ENCODE data around the gene KCNJ10.

Gene KCNJ10

DNA sequence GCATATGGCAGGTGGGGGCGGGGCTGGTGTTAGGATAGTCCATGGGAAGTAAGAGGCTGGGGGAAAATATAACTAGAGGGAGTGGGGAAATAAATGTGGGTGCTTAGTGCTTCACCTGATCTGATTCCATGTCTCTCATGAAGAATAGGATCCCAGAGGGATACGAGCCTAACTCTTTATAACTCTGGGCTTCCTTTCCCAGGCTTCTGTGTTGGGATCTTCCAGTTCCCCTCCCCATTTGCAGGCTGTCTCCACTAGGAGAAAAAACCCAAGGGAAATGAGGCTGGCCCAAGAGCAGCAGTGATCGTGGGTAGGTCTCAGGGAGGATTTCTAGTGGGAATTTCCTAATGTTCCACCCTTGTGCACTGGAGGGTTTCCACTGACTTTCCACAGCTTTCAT lies 13.0 kb upstream of the KCNJ10 start:
- DNase-seq = no peak

DNA sequence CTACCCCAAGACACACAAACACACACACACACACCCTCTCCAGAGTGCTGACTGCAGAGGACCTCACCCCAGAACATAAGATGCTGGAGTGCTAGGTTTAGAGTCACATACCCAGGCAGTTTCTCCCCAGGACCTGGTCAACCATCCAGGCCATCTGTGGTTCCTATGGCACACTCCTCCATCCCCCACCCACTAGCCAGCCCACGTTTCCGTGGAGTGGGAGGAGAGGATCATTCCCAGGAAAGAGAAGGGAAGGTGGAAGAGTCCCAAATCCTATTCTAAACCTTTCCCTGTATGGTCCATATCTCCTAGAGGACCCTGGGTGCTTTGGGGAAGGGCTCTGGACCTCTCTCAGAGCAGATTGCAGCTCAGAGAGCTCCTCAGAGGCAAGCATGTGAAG lies 12.5 kb upstream of the KCNJ10 start:
- DNase-seq = no peak

- no peak for DNase-seq
Measured at GRCh38 chr1:160081261-160081936, 11.4 kb upstream of the KCNJ10 start, which contains the start of gene KCNJ9. Gene KCNJ9 (plus strand): TSS chr1:160081538. CDS start chr1:160084031, 2,493 bp downstream.

DNA sequence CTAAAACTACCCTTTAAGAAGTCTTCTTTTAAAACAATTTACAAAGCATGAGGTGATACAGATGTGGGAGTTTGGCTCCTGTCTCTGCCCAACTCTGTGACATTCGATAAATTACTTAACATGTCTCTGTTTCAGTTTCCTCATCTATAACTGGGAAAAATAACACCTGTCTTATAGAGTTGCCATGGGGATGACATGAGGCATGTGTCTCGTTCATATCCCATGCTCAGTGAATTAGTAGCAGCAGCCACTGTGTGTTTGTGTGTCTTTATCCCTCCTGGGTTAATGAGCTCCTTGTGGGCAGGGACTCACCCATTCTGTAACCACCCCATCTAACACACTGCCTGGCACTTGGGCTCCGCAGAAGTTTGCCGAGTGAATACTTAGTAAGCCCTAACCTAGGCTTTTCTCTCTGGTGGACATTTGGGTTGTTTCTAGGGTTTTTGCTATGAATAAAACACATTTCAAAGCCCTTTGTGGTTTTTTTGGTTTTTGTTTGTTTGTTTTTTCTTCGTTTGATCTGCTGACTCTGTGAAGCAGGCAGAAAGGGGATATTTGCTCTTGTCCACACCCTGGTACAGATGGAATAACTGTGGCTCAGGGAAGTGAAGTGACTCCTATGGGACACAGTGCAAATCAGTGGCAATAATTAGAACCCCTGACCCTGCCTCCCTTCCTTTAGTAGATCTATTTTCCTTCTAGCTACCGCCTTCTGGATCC lies 10.6 kb upstream of the KCNJ10 start:
- DNase-seq = no peak

DNA sequence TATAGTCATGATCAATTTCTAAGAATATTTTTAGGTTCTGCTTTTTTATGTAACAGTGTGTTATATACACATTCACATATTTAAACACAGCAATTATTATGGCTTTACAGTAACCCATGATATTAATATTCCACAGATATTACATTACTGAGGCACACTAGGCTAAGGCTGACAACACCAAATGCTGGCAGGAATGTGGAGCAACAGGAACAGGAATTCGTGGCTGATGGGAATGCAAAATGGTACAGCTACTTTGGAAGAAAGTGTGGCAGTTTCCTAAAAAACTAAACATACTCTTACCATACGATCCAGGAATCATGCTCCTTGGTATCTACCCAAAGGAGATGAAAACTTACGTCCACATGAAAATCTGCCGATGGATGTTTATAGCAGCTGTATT lies 9.5 kb upstream of the KCNJ10 start:
- DNase-seq = no peak

DNA sequence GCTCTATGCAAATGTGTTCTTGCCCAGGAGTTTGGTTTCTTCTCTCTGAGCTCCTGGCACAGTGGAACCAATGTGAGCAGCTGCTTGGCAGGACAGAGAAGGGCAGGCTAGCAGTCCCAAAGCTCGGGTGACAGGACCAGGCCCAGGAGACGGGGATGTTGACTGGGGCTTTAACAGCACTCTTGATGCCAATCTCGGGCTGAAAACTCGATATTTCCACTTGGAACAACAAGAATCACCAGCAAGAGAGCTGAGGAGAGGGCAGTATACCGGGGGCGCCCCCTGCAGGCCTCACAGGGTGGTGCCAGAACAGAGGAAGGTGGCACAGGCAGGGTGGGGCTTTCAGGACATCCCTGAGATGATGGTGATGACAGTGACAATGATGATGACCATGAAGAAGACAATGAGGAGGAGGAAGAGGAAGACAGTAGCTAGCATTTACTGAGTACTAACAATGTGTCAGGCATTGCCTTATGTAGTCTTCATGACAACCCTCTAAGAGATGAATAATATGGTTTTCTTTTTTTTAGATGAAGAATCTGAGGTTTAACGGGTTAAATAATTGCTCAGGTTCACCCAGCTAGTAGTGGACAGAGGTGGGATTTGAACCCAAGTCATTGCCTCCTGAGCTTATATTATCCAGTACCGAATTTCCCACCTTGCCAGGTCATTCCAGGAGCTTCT lies 8.7 kb upstream of the KCNJ10 start:
- no peak for DNase-seq

DNA sequence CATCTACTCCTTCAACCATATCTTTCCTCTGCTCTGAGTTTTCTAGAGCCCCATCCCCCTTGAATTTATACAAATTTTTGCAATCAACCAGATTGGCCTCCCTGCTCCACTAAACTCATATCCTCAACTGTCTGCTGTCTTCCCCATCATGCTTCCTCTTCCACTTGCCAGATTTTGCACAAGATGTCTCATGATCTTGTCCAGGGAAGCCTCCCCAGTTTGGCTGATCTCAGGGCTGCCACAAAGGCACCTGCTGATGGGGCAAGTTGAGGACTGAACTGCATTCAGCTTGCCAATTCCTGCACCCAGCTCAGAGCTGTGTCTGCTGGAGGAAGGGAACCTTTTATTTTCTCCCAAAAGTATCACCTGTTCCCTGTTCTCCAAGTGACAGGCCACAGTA lies 7.5 kb upstream of the KCNJ10 start:
- DNase-seq = no peak

- DNase-seq = no peak
Measured at GRCh38 chr1:160076295-160076694, 6.3 kb upstream of the KCNJ10 start.

- no peak for DNase-seq
Measured at GRCh38 chr1:160075836-160076235, 5.9 kb upstream of the KCNJ10 start.

GRCh38 chr1:160074865-160075264 lies 4.9 kb upstream of the KCNJ10 start:
- no peak for DNase-seq

DNA sequence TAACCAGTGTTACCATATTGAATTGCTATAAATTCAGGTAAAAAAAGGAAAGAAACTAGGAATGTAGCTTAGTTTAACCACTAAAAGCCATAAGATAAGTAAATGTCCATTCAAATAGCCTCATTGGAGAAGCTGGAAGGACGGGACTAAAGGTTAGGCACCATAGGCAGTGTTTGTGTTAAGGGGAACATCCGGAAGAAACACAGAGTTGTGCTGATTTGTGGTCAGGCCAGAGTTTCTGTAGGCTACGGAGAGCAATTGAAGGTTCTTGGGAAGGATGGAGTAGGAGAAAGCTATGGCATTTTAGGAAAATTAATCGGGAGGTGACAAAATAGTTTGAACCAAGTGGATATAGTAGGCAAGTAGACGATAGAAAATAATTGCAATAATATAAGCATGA lies 1.3 kb upstream of the KCNJ10 start:
- no peak for DNase-seq

DNA sequence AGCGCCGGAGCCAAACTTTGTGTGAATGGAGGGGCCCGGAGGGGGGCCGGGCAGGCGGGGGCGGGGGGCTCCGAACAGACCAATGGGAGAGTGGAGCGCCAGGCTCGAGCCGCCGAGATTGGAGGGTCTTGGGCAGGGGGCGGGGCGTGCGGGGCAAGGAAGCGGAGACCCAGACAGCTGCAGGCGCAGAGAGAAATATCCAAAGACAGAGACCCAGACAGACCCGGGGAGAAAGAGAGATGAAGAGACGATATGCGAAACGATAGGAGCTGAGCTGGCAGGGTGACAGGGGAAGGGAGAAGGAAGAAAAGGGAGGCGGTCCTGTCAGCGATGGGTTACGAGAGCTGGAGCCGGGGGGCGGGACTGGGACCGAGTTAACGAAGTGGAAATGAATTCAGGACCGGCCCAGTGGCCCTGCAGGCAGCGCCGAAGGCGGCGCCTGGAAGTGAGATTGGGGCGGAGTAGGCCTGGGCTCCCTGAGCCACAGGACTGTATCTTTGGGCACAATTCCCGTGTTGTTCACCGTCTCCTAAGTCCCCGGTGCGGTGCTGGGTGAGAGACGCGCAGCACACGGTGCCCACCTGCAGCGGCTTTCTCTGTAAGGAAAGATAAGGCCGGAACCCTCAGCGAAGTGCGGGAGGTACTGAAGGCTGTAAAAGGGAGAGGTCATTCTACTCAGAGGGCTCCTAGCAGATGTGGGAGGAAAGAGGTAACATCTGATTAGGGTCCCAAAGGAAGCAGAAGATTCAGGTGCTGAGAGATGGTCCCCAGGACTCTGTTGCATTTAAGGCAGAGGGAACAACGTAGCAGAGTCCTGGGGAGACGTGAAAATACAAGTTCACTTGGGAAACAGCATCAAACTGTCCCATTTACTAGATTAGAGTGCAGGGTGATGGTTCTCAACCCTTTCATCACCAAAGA lies 543 bp upstream of the KCNJ10 start:
- no peak for DNase-seq

DNA sequence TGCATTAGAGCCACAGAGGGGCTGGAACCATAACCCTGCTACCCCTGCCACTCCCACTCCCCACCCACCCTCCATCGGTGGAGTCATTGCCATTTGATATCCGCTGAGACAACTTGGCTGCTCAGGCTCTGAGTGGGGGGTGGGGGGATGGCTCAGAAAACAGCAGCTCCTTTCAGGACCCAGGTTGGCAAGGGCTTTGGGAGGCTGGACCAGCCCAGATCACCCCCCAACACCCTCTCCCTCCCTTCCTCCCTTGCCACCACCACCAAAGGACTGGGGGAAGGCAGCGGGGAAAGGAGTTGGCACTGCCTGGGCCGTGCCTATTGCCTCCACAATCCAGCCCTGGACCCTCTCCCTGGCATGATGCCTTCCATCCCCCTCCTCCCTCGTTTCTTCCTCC lies 1.7 kb downstream of the KCNJ10 start:
- no peak for DNase-seq

GRCh38 chr1:160066829-160067745 lies 2.9 kb downstream of the KCNJ10 start:
- DNase-seq = no peak

- DNase-seq = no peak
Measured at GRCh38 chr1:160064746-160065145, 5.2 kb downstream of the KCNJ10 start.

DNA sequence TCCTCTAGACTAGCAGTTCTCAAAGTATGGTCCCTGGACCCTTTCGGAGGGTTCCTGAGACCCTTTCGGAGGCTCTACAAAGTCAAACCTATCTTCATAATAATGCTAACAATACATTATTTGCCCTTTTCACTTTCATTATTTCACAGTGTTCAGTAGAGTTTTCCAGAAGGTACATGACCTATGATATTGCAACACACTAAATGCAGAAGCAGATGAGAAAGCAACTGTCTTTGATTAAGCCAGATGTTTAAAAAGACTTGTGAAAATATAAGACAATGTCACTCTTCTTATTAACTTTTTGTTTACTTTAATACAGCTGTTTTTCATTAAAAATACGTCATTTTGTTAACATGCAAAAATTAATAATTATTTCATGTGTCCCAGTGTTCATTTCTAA lies 5.8 kb downstream of the KCNJ10 start:
- no peak for DNase-seq

DNA sequence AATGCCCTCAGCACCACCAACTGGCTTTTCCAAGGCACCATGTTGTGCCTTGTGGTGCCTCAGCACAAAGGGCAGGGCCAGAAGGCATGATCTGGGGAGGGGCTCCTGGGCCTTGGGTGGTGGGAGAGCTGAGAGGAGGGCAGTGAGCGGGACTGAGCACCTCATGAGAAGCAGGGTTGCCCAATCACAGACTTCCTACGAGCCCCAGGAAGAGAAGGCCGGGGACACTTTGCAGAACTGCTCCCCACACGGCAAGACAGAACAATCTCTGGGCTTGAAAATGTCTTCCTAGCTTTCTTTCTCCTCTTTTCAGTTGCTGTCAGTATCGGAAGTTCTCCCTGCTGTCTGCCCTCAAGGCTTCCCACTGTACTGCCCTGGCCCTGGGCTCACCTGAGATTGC lies 6.8 kb downstream of the KCNJ10 start:
- DNase-seq = no peak

GRCh38 chr1:160062230-160062532 lies 7.8 kb downstream of the KCNJ10 start:
- DNase-seq = no peak

DNA sequence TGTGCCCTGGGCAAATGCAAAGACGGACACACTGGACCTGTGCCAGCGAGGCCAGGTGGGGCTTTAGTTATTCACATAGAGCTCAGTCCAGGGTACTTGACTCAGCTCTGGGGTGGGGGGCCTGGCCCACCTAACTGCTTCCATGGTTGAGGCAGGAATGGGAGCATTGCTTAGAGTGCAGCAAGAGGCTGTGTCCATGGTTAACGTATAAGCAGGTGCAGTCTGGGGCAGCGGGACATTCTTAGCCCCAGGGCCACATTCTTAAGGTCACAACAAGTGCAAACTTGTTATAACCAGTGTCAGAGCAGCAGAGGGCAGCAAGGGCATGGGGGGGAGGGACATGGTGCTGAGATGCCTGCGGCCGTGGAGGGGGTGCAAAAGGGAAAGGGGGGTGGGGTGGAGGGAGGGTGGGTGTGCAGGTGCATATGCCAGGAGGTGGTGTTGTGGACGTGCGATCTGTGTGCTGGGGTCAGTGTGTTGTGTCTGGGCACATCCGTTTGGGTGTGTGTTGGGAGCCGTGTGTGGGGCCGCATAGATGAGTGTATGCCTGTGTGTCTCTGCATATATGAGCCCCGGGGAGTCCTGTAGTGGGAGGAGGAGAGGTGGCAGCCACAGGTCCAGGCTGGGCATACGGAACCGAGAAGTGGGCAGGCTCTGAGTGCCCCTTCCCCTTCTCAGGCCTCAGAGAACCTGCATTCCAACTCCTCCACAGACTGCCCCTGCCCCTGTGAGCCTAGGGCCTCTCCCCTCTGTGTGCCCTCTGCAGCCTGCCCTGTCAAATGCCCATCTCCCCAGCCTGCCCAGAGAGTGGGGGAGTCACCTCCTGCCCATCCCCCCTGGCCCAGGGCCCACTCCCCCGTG lies 8.4 kb downstream of the KCNJ10 start:
- DNase-seq = no peak

DNA sequence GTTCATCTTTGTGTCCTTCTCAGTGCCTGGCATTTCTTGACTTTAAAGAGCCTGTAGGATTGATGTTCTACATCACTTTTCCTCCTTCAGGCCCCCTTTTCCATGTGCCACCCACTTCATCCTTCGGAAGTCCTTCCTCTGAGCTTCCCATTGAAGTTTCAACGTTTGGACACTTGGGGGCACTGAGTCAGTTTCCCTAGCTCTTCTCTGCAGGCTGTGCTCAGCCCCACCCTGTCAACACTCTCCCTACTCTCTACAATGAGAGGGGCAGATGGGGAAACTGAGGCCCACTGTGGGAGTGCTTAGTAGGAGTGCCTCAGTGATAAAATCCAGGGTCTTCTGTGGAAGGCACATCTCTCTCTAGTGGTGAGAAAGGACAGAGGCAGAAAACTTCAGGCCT lies 11.9 kb downstream of the KCNJ10 start:
- no peak for DNase-seq

GRCh38 chr1:160056648-160057169 lies 13.3 kb downstream of the KCNJ10 start:
- DNase-seq = no peak
